KMS-11 (cell line): ENCODE results near the gene ADM2.
A peak's percentile ranks its signal among the peaks of the same experiment; 100 is the strongest.

Experiments
- H2AFZ ChIP-seq: fragments of 200-600 bp; sonication (generic); 2 replicates; pipeline ENCODE4 v1.6.1; 2016; ENCODE audit warnings: antibody characterized with exemption, mixed run types, low read depth
- H3K27ac ChIP-seq: fragments of 200-600 bp; sonication (generic); 2 replicates; pipeline ENCODE4 v1.6.1; 2016; ENCODE audit warnings: mild to moderate bottlenecking, mixed run types
- H3K27me3 ChIP-seq: fragments of 200-600 bp; sonication (generic); 2 replicates; pipeline ENCODE4 v1.6.1; 2017; ENCODE audit warnings: mild to moderate bottlenecking, low read depth, mixed run types, moderate library complexity; ENCODE audit not compliant: insufficient read depth
- H3K36me3 ChIP-seq: fragments of 200-600 bp; sonication (generic); 2 replicates; pipeline ENCODE4 v1.6.1; 2017; ENCODE audit warnings: mild to moderate bottlenecking, mixed run types; ENCODE audit not compliant: insufficient read depth
- H3K4me1 ChIP-seq: fragments of 200-600 bp; sonication (generic); 2 replicates; pipeline ENCODE4 v1.6.1; 2016; ENCODE audit warnings: mild to moderate bottlenecking, low read depth, mixed run types; ENCODE audit not compliant: poor library complexity, severe bottlenecking
- H3K4me2 ChIP-seq: fragments of 200-600 bp; sonication (generic); 2 replicates; pipeline ENCODE4 v1.7.0; 2016; ENCODE audit warnings: mild to moderate bottlenecking, mixed run types
- H3K4me3 ChIP-seq: fragments of 200-600 bp; sonication (generic); IDR thresholded peaks from 2 replicates; pipeline ENCODE4 v1.6.1; 2017; ENCODE audit warnings: low read depth, low read length, mixed read lengths; ENCODE audit not compliant: insufficient read depth
- H3K79me2 ChIP-seq: fragments of 200-600 bp; sonication (generic); 2 replicates; pipeline ENCODE4 v1.6.1; 2016; ENCODE audit warnings: low read depth, mixed run types; ENCODE audit not compliant: insufficient read depth
- H3K9ac ChIP-seq: fragments of 200-600 bp; sonication (generic); 2 replicates; pipeline ENCODE4 v1.6.1; 2016; ENCODE audit warnings: mild to moderate bottlenecking, mixed run types
- H4K20me1 ChIP-seq: fragments of 200-600 bp; sonication (generic); 2 replicates; pipeline ENCODE4 v1.6.1; 2016; ENCODE audit warnings: mild to moderate bottlenecking, mixed run types; ENCODE audit not compliant: insufficient read depth
- TF ChIP-seq, protein P1 (sequence below): fragments of 200-600 bp; sonication (generic); conservative IDR thresholded peaks from 2 replicates; pipeline ENCODE4 v1.6.1; 2017; ENCODE audit warnings: low read depth, mild to moderate bottlenecking, antibody characterized with exemption, low read length, moderate library complexity, mixed read lengths

The ADM2 gene

DNA sequence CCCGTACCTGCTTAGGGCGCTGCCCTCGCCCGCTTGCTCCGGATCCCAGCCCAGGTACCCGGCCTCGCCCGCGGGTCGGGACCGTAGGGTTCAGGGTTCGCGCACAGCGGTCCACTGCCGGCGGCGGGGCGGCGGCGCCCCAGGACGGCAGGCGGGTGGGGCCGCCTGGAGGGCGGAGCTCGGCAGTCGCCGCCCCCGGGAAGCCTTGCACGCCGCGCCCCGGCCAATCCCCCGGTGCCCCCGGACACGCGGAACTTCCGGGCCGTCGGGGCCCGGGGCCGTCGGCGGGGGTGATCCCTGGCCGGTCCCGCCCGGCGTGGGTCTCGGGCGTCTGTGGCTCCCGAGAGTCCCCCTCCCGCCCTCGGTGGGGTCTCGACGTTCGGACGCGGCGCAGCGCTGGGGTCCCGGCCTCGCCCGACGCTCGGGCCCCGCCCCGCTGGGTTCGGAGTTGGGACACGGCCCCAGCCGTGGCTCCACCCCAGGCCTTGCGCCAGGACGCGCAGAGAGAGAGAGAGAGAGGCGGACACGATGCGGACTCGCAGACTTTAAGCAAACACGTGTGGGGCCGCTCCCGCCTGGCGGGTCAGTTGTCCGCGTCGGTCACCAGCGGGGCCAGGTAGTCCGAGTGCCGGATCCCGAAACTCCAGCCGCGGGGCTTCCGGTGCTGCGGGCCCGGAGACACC, 48.7 kb downstream of the ADM2 start, which contains the start of gene TYMP:
TSS of gene TYMP (minus strand) at position 116 of the 683 bp plus-strand sequence. CDS start 303 bp downstream, outside the sequence.
- Histone ChIP-seq H3K79me2 (no peaks in the 10 kb centered on the region), H2AFZ (no peak within 1 kb of the TSS), H3K4me2 (peak within 1 kb of the TSS; percentile 54; the same call in 1 of the 2 replicates), H3K27me3 (no peaks in the 10 kb centered on the region), H3K36me3 (no peaks in the 10 kb centered on the region), H3K4me1 (peaks cover 13% of the 10 kb centered on the region), H3K9ac (peak within 1 kb of the TSS; percentile 93), H3K4me3 (no peak within 1 kb of the TSS), H3K27ac (peak within 1 kb of the TSS; percentile 91), H4K20me1 (no peaks in the 10 kb centered on the region)
- TF ChIP-seq, protein P1, sequence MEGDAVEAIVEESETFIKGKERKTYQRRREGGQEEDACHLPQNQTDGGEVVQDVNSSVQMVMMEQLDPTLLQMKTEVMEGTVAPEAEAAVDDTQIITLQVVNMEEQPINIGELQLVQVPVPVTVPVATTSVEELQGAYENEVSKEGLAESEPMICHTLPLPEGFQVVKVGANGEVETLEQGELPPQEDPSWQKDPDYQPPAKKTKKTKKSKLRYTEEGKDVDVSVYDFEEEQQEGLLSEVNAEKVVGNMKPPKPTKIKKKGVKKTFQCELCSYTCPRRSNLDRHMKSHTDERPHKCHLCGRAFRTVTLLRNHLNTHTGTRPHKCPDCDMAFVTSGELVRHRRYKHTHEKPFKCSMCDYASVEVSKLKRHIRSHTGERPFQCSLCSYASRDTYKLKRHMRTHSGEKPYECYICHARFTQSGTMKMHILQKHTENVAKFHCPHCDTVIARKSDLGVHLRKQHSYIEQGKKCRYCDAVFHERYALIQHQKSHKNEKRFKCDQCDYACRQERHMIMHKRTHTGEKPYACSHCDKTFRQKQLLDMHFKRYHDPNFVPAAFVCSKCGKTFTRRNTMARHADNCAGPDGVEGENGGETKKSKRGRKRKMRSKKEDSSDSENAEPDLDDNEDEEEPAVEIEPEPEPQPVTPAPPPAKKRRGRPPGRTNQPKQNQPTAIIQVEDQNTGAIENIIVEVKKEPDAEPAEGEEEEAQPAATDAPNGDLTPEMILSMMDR = no peak

DNA sequence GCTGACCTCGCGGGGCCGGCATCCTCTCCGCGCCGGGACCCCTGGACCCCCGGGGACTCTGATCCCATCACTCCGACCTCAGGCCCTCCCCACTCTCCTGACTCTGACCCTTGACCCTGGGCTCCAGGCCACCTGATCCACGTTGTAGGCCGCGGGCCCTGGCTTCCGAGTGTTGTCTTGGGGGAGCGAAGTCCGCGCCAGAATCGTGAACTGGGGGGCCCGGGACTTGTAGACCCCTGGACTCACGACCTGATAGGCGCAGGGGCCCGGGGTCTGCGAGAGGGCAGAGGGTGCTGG, 49.2 kb downstream of the ADM2 start:
- H3K27me3 ChIP-seq = no peaks in the 10 kb centered on the region
- H3K79me2 ChIP-seq = no peaks in the 10 kb centered on the region
- no peak overlapping the region for H2AFZ ChIP-seq
- no peaks in the 10 kb centered on the region for H4K20me1 ChIP-seq
- peak overlapping the region; percentile 91 for H3K27ac ChIP-seq
- peaks cover 18% of the 10 kb centered on the region for H3K4me1 ChIP-seq
- peak overlapping the region; percentile 54; the same call in 1 of the 2 replicates for H3K4me2 ChIP-seq
- no peaks in the 10 kb centered on the region for H3K36me3 ChIP-seq
- TF ChIP-seq, protein P1 = no peak
- H3K9ac ChIP-seq = peak overlapping the region; percentile 93
- no peak overlapping the region for H3K4me3 ChIP-seq

DNA sequence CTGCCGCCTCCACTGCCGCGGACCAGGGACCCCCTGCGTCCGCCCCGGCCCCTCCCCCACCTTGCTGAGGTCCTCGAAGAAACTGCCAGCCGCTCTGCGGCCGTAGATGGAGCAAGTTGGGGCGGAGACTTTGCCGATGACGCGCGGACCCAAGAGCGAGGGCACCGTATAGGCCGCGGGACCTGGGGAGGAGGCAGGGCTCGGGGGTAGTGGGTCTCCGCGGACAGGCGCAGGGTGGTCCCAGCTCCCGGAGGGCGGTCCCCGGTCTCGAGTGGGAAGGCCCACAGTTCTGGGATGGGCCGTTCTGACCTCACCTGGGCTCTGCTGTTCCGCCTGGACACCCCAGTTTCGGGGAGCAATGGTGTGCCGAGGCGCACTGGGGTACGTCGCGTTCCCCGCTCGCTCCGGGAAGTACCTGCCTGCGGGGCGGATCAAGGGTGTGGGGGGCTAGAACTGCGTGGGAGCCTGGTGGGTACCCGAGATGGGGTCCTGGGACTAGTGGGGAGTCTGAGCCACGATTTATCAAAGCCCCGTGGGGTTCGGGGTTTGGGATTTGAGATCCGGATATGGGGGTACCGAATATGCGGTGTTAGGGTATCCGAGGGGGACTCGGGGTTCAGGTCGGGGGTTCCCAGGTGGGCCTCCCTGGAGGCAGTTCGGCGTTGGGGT, 49.7 kb downstream of the ADM2 start:
- Histone ChIP-seq H3K36me3 (no peaks in the 10 kb centered on the region), H2AFZ (peak overlapping the region; percentile 22; the same call in 1 of the 2 replicates), H3K4me3 (no peak overlapping the region), H3K27me3 (no peaks in the 10 kb centered on the region), H3K79me2 (no peaks in the 10 kb centered on the region), H3K4me1 (peaks cover 23% of the 10 kb centered on the region), H3K4me2 (peak overlapping the region; percentile 54; the same call in 1 of the 2 replicates), H3K9ac (peak overlapping the region; percentile 93), H4K20me1 (no peaks in the 10 kb centered on the region), H3K27ac (peak overlapping the region; percentile 91)
- TF ChIP-seq, protein P1 = no peak

DNA sequence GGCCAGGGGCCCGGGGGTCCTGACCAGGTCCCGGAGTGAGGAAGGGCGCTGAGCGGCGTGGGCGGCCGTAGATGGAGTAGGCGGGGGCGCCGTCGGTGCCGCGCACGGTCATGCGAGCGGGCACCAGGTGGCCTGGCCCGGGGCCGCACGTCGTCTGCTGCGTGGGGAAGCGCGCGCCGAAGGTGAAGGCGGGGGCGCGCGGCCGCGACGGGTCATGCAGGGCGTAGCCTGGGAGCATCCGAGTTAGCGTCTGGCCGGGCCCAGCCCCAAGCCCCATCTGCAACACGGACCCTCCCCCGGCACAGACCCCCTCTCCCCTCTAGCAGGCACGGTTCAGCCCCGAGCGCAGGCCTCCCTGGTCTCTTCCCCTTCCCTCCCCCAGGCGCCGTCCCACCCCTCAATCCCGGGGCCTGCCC, 50.2 kb downstream of the ADM2 start:
- peak overlapping the region; percentile 54; the same call in 1 of the 2 replicates for H3K4me2 ChIP-seq
- no peaks in the 10 kb centered on the region for H4K20me1 ChIP-seq
- H3K4me3 ChIP-seq = no peak overlapping the region
- no peaks in the 10 kb centered on the region for H3K36me3 ChIP-seq
- H3K27ac ChIP-seq = peak overlapping the region; percentile 91
- H3K9ac ChIP-seq = peak overlapping the region; percentile 93
- no peak overlapping the region for H2AFZ ChIP-seq
- peaks cover 28% of the 10 kb centered on the region for H3K4me1 ChIP-seq
- H3K79me2 ChIP-seq = no peaks in the 10 kb centered on the region
- H3K27me3 ChIP-seq = no peaks in the 10 kb centered on the region
- TF ChIP-seq, protein P1 = no peak
